Measurements from ENCODE around the gene CLDN4. TPM values are rescaled to one million over a fixed set of nuclear protein-coding genes. Genes with fewer than 3 reads are reported as not detected.

CLDN4 gene
- total RNA-seq, 6 donors from 2014 or later = 88.0 to 231 (median 169) TPM

- Histone ChIP-seq H3K9me3 (no peaks in the 10 kb centered on the region), H3K27me3 (no peaks in the 10 kb centered on the region), H3K36me3 (no peaks in the 10 kb centered on the region), H3K27ac (no peak overlapping the region), H3K4me1 (peaks cover 12 to 29% (median 25%) of the 10 kb centered on the region in 4 donors), H3K4me3 (no peak overlapping the region)
- TF ChIP-seq EP300 (IDR thresholded peaks at IDR 0.05) = no peak
- no peak for TF ChIP-seq POLR2A (IDR thresholded peaks at IDR 0.05)
- no peak for DNase-seq
- ATAC-seq (ENCODE audit: low FRiP score in 2 of 2) = no peak
- 94% methylated on average over 10 of the region's 10 CpGs for WGBS, 2 donors
Observed at GRCh38 chr7:73847941-73848723, 17.3 kb downstream of the CLDN4 start.

GRCh38 chr7:73850781-73851207 lies 20.0 kb downstream of the CLDN4 start:
- DNase-seq (no peak), ATAC-seq (ENCODE audit: low FRiP score in 2 of 2) (peak; percentile 66 to 86)
- H3K27me3 ChIP-seq = no peaks in the 10 kb centered on the region
- H3K4me1 ChIP-seq = peaks cover 15 to 24% (median 22%) of the 10 kb centered on the region in 4 donors
- TF ChIP-seq POLR2AphosphoS5 (IDR thresholded peaks at IDR 0.05) (peak in 1 of 2 donors; percentile 64), POLR2A (IDR thresholded peaks at IDR 0.05) (no peak), EP300 (IDR thresholded peaks at IDR 0.05) (peak in 1 of 4 donors; percentile 24), CTCF (IDR thresholded peaks at IDR 0.05) (no peak)
- H3K4me3 ChIP-seq = no peak overlapping the region
- H3K9me3 ChIP-seq = no peaks in the 10 kb centered on the region
- WGBS, 2 donors = 50 to 57% methylated on average over 4 of the region's 4 CpGs
- H3K27ac ChIP-seq = peak overlapping the region; percentile 69 to 85 (median 74)
- no peaks in the 10 kb centered on the region for H3K36me3 ChIP-seq

GRCh38 chr7:73851410-73852338 lies 20.9 kb downstream of the CLDN4 start:
- Histone ChIP-seq H3K9me3 (no peaks in the 10 kb centered on the region), H3K27me3 (no peaks in the 10 kb centered on the region), H3K4me3 (no peak overlapping the region), H3K4me1 (peaks cover 16 to 25% (median 23%) of the 10 kb centered on the region in 4 donors), H3K36me3 (no peaks in the 10 kb centered on the region), H3K27ac (peak overlapping the region; percentile 69 to 85 (median 74))
- no peak for DNase-seq
- ATAC-seq (ENCODE audit: low FRiP score in 2 of 2) = peak; percentile 81 to 86
- peak in 1 of 4 donors; percentile 25 for TF ChIP-seq EP300 (IDR thresholded peaks at IDR 0.05)
- no peak for TF ChIP-seq POLR2A (IDR thresholded peaks at IDR 0.05)
- TF ChIP-seq POLR2AphosphoS5 (IDR thresholded peaks at IDR 0.05) = peak; percentile 9 to 44
- 38 to 44% methylated on average over 7 of the region's 8 CpGs for WGBS, 2 donors

- TF ChIP-seq EP300 (IDR thresholded peaks at IDR 0.05) (no peak), POLR2AphosphoS5 (IDR thresholded peaks at IDR 0.05) (no peak), POLR2A (IDR thresholded peaks at IDR 0.05) (no peak), CTCF (IDR thresholded peaks at IDR 0.05) (no peak)
- Histone ChIP-seq H3K4me1 (peaks cover 16 to 25% (median 23%) of the 10 kb centered on the region in 4 donors), H3K36me3 (no peaks in the 10 kb centered on the region), H3K9me3 (no peaks in the 10 kb centered on the region), H3K27ac (no peak overlapping the region), H3K4me3 (no peak overlapping the region), H3K27me3 (no peaks in the 10 kb centered on the region)
- 75 to 86% methylated on average over 5 of the region's 5 CpGs for WGBS, 2 donors
- ATAC-seq (ENCODE audit: low FRiP score in 2 of 2) (no peak), DNase-seq (peak in 1 of 2 donors; percentile 43)
Observed at GRCh38 chr7:73852500-73852899, 21.7 kb downstream of the CLDN4 start.

GRCh38 chr7:73856941-73857340 lies 26.1 kb downstream of the CLDN4 start:
- Histone ChIP-seq H3K27ac (no peak overlapping the region), H3K27me3 (no peaks in the 10 kb centered on the region), H3K4me3 (no peak overlapping the region), H3K36me3 (no peaks in the 10 kb centered on the region), H3K9me3 (no peaks in the 10 kb centered on the region), H3K4me1 (peaks cover 4 to 9% (median 8%) of the 10 kb centered on the region in 4 donors)
- ATAC-seq (ENCODE audit: low FRiP score in 2 of 2) (no peak), DNase-seq (no peak)
- TF ChIP-seq EP300 (IDR thresholded peaks at IDR 0.05) (no peak), POLR2A (IDR thresholded peaks at IDR 0.05) (no peak), POLR2AphosphoS5 (IDR thresholded peaks at IDR 0.05) (no peak), CTCF (IDR thresholded peaks at IDR 0.05) (no peak)
- WGBS, 2 donors = 49 to 58% methylated on average over 3 of the region's 3 CpGs
